Measurements from ENCODE around the gene DAB2IP. TPM values are rescaled to one million over a fixed set of nuclear protein-coding genes. Genes with fewer than 3 reads are reported as not detected.
A peak's percentile ranks its signal among the peaks of the same experiment; 100 is the strongest.

The DAB2IP gene
- total RNA-seq, 1 experiment from 2014 or later, result 7.3 TPM

DNA sequence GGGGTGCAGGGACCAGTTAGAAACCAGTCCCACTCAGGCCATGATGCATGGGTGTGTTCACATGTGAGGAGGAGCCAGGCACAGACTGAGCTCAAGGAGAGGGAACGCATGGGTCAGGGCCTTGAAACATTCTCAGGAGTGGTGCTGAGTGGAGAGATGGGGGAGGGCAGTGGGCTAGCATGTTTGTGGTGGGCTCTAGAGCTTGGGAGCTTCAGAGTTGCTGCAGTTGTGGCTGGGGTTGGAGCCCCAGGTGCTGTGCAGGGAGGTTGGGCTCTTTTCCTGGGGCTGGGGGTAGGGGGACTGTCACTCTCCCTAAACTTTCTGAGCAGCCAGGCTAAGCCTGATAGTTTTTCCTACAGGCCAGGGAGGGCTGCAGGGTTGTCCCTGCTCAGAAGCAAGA, 95.4 kb downstream of the DAB2IP start:
- Histone ChIP-seq H3K27me3 (no peaks in the 10 kb centered on the region), H3K36me3 (no peaks in the 10 kb centered on the region), H3K9me3 (no peaks in the 10 kb centered on the region), H3K4me3 (no peak overlapping the region)
- no peak for DNase-seq

DNA sequence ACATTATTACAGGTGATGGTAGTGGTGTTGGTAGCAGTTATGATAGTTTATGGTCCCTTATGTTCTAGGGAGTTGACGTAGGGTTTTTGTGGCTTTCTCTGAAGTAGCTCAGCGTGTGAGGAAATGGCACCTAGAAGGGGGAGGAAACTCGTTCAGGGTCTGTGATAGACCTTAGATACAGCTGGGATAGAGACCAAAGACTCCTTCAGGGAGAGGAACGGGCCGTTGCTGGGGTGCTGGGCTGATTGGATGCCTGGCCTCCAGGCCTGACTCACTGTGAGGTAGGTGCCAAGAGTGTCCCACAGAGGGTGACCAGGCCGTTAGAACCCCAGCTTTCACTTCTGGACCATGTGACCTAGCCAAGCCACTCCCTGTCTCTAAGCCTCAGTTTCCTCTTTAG, 96.6 kb downstream of the DAB2IP start:
- peak; percentile 53 for DNase-seq
- Histone ChIP-seq H3K4me3 (no peak overlapping the region), H3K36me3 (no peaks in the 10 kb centered on the region; the same call in 1 of the 2 replicates), H3K9me3 (no peaks in the 10 kb centered on the region), H3K27me3 (no peaks in the 10 kb centered on the region)

GRCh38 chr9:121748727-121749423, 97.4 kb downstream of the DAB2IP start:
- H3K36me3 ChIP-seq, result no peaks in the 10 kb centered on the region; the same call in 1 of the 2 replicates
- H3K9me3 ChIP-seq, result no peaks in the 10 kb centered on the region
- DNase-seq, result peak; percentile 49
- no peak overlapping the region for H3K4me3 ChIP-seq
- H3K27me3 ChIP-seq, result no peaks in the 10 kb centered on the region

DNA sequence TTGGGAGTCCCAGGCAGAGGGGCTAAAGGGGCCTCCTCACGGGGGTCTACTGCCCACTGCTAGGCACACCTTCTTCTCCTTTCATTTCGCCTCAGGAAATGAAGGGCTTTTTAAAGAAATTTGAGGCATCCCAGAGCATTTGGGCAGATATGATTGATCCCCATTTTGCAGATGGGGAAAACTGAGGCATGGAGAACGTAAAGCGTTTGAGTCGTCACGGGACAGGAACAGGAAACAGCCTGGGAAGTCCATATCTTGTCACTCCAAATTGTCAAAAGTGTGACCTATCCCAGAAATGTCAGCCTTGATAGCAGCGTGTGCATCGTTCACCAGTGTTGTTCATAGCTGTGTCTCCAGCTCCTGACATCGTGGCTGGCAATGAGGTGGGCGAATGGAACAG, 98.2 kb downstream of the DAB2IP start:
- no peak for DNase-seq
- no peaks in the 10 kb centered on the region for H3K27me3 ChIP-seq
- no peak overlapping the region for H3K4me3 ChIP-seq

GRCh38 chr9:121750259-121750714, 98.9 kb downstream of the DAB2IP start:
- Histone ChIP-seq H3K4me3 (no peak overlapping the region), H3K36me3 (no peaks in the 10 kb centered on the region; the same call in 1 of the 2 replicates), H3K9me3 (no peaks in the 10 kb centered on the region), H3K27me3 (no peaks in the 10 kb centered on the region)
- no peak for DNase-seq

More for the DNA sequence above, 98.2 kb downstream of the DAB2IP start:
- Histone ChIP-seq H3K36me3 (no peaks in the 10 kb centered on the region; the same call in 1 of the 2 replicates), H3K9me3 (no peaks in the 10 kb centered on the region)

GRCh38 chr9:121750715-121751623, 99.5 kb downstream of the DAB2IP start:
- DNase-seq, result no peak
- H3K27me3 ChIP-seq, result no peaks in the 10 kb centered on the region
- no peak overlapping the region for H3K4me3 ChIP-seq
- no peaks in the 10 kb centered on the region; the same call in 1 of the 2 replicates for H3K36me3 ChIP-seq
- H3K9me3 ChIP-seq, result no peaks in the 10 kb centered on the region

DNA sequence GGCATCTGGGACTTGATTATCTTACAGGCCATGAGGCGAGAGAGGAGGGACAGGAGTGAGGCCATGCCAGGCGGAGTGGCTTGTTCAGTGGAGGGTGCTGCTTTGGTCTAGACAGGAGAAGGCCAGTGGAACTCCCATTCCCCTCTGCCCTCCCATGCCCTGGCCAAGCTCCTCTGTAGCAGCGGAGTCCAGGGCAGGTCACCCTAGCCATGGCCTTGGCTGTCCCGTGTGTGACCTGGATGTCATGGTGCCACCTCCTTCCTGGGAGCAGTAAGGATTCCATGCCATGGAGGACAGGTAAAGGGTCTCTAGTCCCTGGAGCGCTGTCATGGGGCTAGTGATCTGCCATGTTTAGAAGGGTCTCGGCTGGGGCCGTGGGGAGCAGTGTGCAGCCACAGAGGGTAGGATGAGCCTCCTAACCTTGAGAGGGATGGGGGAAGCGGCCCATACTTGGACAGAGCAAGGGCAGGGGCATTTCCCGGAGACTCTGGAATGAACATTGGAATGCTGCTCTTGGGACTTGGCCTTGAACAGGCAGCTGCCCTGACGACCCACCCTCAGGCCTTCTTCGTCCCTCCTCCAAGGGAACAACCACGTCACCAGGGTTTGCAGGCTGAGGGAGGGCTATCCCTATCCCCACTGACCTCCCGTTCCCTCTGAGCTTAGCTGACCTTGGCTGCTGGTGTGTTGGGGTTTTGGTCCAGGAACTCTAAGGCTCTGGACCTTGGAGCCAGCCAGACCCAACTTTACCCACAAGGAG, 100.4 kb downstream of the DAB2IP start:
- H3K36me3 ChIP-seq, result no peaks in the 10 kb centered on the region; the same call in 1 of the 2 replicates
- DNase-seq, result no peak
- H3K4me3 ChIP-seq, result no peak overlapping the region

GRCh38 chr9:121752929-121753328, 101.5 kb downstream of the DAB2IP start:
- no peaks in the 10 kb centered on the region for H3K9me3 ChIP-seq
- DNase-seq, result no peak
- H3K36me3 ChIP-seq, result no peaks in the 10 kb centered on the region; the same call in 1 of the 2 replicates
- H3K27me3 ChIP-seq, result no peaks in the 10 kb centered on the region
- no peak overlapping the region for H3K4me3 ChIP-seq

More for the DNA sequence above, 100.4 kb downstream of the DAB2IP start:
- H3K27me3 ChIP-seq, result no peaks in the 10 kb centered on the region
- H3K9me3 ChIP-seq, result no peaks in the 10 kb centered on the region

DNA sequence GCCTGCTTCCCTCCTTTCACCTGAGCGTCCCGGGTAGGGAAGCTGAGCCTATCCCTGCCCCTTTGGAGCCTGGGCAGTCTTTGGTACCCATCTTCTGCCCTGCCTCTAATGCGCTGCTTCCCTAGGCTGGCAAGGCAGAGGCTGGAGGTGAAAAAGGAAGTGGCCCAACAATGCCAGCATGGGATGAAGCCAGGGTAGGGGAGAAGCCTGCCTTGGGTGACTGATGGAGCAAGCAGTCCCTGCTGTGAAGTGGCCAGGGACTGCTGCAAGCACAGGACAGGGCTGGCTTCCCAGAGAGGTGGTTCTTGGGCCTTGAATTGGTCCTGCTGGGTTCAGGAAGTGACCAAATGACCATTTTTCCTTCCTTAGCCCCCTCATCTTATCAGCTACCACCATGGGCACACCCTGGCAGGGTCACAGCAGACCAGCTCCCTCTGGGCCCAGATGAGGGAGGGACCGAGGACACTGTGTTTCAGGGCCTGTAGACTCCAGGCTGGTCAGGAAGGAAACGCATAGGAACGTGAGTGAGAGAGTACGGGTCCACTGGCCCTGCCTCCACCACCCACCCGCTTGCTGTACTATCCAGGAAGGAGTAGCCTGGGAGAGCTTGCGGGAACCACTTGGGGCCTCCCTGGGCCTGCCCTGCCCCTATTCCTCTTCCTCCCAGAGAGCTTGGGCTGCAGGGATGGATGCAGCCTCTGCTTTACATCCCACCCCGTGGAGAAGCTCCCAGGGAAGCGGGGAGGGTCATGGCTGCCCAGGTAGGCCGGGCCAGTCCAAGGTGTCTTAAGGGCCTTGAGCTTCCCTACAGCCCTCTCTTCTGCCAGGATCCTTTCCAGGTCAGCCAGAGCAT, 102.6 kb downstream of the DAB2IP start:
- no peak for DNase-seq

DNA sequence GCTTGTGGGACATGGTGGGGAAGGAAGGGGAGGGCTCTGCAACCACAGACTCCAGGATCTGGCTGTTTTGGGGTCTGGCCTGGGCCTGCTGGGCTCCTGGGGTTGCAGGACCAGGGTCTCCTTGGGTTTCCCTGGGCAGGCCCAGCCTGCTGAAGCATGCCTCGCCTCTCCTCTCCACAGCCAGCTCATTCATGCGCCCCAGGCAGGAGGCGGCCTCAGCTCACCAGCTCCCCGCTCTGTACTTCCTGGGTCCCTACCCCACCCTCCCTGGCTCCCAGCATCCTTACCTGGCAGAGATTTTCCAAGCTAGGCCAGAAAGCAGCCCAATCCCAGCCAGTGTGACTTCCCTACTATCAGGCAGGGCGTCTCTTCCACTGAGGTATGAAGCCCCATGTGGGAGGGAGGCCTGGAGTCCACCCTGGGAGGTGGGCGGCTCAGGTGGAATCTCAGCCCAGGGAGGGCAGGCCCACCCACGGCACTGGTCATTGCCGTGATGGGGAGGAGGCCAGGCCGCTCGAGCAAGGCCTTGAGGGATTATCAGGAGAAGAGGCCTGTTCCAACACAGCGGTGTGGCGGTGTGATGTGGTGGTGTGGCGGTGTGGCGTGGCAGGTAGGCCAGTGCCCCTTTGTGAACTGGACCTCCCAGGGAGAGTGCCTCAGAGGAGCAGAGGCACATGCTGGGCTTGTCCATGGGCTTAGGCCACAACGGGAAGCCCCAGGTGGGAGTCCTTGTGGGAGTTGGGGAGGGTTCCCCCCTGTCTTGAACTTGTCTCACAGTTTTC, 103.4 kb downstream of the DAB2IP start:
- Histone ChIP-seq H3K27me3 (no peaks in the 10 kb centered on the region), H3K4me3 (no peak overlapping the region), H3K36me3 (no peaks in the 10 kb centered on the region; the same call in 1 of the 2 replicates), H3K9me3 (no peaks in the 10 kb centered on the region)
- DNase-seq, result no peak

More for the DNA sequence above, 102.6 kb downstream of the DAB2IP start:
- Histone ChIP-seq H3K4me3 (no peak overlapping the region), H3K36me3 (no peaks in the 10 kb centered on the region; the same call in 1 of the 2 replicates), H3K9me3 (no peaks in the 10 kb centered on the region), H3K27me3 (no peaks in the 10 kb centered on the region)

GRCh38 chr9:121755581-121755980, 104.1 kb downstream of the DAB2IP start:
- Histone ChIP-seq H3K36me3 (no peaks in the 10 kb centered on the region; the same call in 1 of the 2 replicates), H3K27me3 (no peaks in the 10 kb centered on the region), H3K9me3 (no peaks in the 10 kb centered on the region), H3K4me3 (no peak overlapping the region)
- no peak for DNase-seq

DNA sequence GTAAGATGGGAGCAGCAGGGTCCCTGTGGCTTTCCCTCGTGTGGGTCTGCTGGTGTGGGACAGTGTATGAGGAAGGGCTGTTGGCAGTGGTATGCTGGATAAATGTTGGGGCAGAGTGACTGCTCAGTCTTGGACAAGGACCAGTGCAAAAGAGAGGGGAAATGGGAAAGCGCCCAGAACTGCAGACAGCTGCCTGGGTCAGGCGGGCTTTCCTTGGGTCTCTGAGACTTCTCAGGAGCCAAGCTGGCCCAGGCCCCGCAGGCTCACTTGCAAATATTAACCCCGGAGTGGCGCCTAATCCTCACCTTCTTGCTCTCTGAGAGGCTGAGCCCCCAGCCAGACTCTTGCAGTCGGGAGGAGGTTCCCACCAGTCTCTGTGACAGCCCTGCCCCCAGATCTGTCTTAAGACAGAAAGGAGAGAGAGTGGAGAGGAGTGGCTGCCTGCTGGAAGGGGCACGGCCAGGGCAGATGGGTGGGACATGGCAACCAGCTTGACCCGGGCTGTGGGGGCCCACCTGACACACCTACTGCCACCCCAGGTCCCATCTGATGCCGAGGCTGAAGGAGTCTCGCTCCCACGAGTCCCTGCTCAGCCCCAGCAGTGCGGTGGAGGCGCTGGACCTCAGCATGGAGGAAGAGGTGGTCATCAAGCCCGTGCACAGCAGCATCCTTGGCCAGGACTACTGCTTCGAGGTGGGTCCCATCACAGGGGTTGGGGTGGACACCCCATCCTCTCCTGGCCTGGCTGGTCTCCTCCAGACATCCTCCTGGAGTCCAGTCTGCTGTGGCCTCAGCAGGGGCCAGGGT, 105.2 kb downstream of the DAB2IP start:
- H3K27me3 ChIP-seq, result no peaks in the 10 kb centered on the region
- no peaks in the 10 kb centered on the region for H3K9me3 ChIP-seq
- H3K36me3 ChIP-seq, result no peaks in the 10 kb centered on the region; the same call in 1 of the 2 replicates
- no peak overlapping the region for H3K4me3 ChIP-seq
- DNase-seq, result no peak

GRCh38 chr9:121757281-121757585, 105.8 kb downstream of the DAB2IP start:
- Histone ChIP-seq H3K36me3 (no peaks in the 10 kb centered on the region; the same call in 1 of the 2 replicates), H3K27me3 (no peaks in the 10 kb centered on the region), H3K9me3 (no peaks in the 10 kb centered on the region), H3K4me3 (no peak overlapping the region)
- DNase-seq, result no peak

GRCh38 chr9:121758693-121759092, 107.3 kb downstream of the DAB2IP start:
- H3K27me3 ChIP-seq, result no peaks in the 10 kb centered on the region
- no peak for DNase-seq

More at GRCh38 chr9:121758693-121759092, 107.3 kb downstream of the DAB2IP start:
- Histone ChIP-seq H3K9me3 (no peaks in the 10 kb centered on the region), H3K4me3 (no peak overlapping the region), H3K36me3 (no peaks in the 10 kb centered on the region)
